Activated T-helper 2 cell treated with anti-CD3 and anti-CD28 coated beads, Interferon-gamma antibody, Interleukin-2, Interleukin-4, amounts not matched to agents 10 μg/mL and 5 μg/mL and 100 μg/mL, durations not matched to agents 14 hours and 24 hours and 36 hours (primary cell): Measurements from ENCODE around the gene NPLOC4. TPM values are rescaled to one million over a fixed set of nuclear protein-coding genes. Genes with fewer than 3 reads are reported as not detected.

ENCODE experiments used
- DNase-seq: peaks from one replicate; pipeline ENCODE4 v3.0.0; 2021; ENCODE audit warnings: low spot score
- H3K27ac Mint-ChIP-seq: one replicate; pipeline ENCODE4 v1.8.0; 2021; ENCODE audit warnings: mixed read lengths
- H3K27me3 Mint-ChIP-seq: one replicate; pipeline ENCODE4 v1.8.0; 2021; ENCODE audit warnings: low read depth, mixed read lengths
- H3K36me3 Mint-ChIP-seq: one replicate; pipeline ENCODE4 v1.8.0; 2021; ENCODE audit warnings: low read depth, mixed read lengths
- H3K4me1 Mint-ChIP-seq: one replicate; pipeline ENCODE4 v1.8.0; 2021; ENCODE audit warnings: low read depth, mixed read lengths
- H3K4me3 Mint-ChIP-seq: one replicate; pipeline ENCODE4 v1.8.0; 2021; ENCODE audit warnings: low read depth, mild to moderate bottlenecking, moderate library complexity, mixed read lengths
- H3K9me3 Mint-ChIP-seq: one replicate; pipeline ENCODE4 v1.8.0; 2021; ENCODE audit warnings: mixed read lengths
- intact Hi-C: fragments of 100-400 bp; cut with micrococcal nuclease; formaldehyde crosslinking; loops from one replicate; pipeline ENCODE4 v1.15.1; 2023
- total RNA-seq: library from RNA; stranded (reverse); gene quantifications from 2 replicates; pipeline ENCODE4 v1.2.3, GENCODE V29; 2022

The NPLOC4 gene
- total RNA-seq, 1 donor from 2014 or later, result 138 TPM

DNA sequence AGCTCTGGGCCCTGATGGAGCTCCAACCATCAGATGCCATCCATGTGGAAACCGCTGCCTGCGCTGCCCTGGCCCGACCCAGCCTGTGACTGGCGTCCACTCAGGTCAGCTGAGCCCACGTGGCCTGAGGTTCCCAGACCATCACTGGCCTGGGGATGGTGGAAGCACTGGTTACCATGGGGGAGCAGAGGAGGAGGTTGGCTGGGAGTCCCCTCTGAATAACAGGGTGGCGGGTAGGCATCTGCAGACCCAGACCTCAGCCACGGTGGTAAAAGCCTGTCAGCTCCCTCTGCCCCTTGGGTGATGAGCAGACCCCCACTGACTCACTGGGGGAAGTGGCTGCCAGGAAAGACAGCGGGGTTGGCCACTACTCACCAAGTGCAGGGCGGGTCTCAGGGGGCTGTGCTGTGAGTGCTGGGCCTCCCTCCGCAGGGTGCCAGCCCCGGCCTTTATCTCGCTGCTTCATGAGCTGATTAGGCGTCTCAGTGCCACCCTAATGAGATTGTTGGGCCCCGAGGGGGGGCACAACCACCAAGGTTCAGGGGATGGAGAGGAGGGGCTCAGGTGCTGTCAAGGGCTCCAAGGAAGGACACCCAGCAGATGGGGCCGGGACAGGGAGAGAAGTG, 19.3 kb upstream of the NPLOC4 start, which contains the start of gene PDE6G:
PDE6G (minus strand) TSS at position 425 of the 626 bp plus-strand sequence. CDS start 3,237 bp downstream, outside the sequence.
- intact Hi-C loops, result no loop called here
- Mint-ChIP-seq H3K27me3 (no peaks in the 10 kb centered on the region), H3K4me3 (no peak within 1 kb of the TSS), H3K36me3 (no peaks in the 10 kb centered on the region), H3K9me3 (no peaks in the 10 kb centered on the region), H3K27ac (no peak within 1 kb of the TSS), H3K4me1 (peaks cover 13% of the 10 kb centered on the region)
- DNase-seq, result no peak

DNA sequence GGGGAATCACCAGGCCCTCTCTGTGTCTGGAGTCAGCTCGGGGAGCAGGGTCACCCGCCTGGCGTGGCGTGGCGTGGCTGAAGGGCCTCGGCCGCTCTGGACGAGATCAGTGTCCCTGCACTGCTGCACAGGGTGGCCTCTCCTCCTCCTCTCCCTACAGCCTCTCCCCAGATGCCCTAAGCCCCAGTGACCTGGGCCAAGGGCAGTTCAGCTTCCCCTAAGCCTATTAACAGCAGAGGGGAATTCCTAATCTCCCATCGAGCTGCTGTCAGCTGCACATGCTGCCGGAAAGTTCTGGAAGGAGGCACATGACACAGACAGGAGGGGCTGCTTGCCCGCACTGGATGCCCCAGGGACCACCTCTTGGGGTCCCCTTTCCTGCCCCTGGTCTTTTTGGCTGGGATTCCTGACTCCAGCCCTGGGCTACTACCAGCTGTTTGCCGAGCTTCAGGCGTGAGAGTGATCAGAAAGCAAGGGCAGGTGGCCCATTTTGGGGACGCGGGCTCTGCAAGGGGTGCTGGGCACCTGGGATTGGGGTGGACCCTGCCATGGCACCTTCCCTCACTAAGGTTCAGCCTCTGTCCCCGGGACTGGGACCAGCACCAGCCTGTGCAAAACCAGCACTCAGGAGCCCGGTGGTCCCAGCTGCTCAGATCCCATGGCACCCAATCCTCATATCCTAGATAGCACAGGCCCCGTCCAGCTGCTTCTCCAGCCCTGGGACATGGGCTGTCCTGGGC, 18.6 kb upstream of the NPLOC4 start:
- Mint-ChIP-seq H3K27me3 (no peaks in the 10 kb centered on the region), H3K36me3 (no peaks in the 10 kb centered on the region), H3K9me3 (no peaks in the 10 kb centered on the region), H3K4me3 (no peak overlapping the region), H3K4me1 (peaks cover 13% of the 10 kb centered on the region), H3K27ac (no peak overlapping the region)
- intact Hi-C loops, result no loop called here
- DNase-seq, result no peak

DNA sequence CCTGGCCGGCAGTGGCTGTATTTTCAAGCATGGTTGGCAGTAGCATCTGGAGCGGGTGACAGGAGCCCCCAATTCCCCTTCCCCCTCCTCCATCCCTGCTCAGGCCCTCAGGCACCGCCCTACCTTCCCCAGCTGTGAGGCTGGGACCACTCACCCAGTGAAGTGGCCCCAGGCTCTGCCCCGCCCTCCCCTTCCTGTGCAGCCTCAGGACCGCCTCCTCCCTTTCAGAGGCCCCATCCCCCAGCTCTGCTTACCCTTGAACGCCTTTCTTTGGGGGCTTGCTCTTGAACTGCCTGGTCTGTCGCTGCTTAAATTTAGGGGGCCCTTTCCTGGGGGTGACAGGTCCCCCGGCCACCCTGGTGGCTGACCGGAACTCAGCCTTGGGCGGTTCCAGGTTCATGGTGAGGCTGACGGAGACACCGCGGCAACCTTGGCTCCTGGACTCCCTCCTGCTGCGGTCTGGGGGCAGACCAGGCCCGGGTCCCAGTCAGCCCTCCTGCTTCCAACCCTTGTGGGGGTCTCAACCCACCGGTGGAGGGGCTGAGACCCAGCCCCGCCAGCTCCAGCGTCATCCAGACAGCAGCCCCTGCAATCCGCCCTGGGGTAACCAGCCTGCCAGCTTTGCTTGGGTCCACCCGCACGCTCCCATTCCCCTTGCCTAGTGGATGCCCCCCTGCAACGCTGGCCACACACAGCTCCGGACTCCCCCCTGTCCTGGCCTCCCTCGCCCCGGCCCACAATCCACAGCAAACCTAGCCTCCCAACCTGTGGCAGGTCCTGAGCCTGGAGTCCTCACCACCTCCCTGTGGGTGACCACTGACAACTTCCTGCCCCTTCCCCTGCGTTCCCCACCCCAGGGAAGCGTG, 16.2 kb upstream of the NPLOC4 start:
- DNase-seq, result no peak
- H3K4me3 Mint-ChIP-seq, result peak overlapping the region; percentile 81
- H3K9me3 Mint-ChIP-seq, result no peaks in the 10 kb centered on the region
- intact Hi-C loops, result no loop called here
- no peaks in the 10 kb centered on the region for H3K36me3 Mint-ChIP-seq
- H3K4me1 Mint-ChIP-seq, result peaks cover 13% of the 10 kb centered on the region
- H3K27ac Mint-ChIP-seq, result peak overlapping the region; percentile 76
- H3K27me3 Mint-ChIP-seq, result peaks cover 2% of the 10 kb centered on the region

DNA sequence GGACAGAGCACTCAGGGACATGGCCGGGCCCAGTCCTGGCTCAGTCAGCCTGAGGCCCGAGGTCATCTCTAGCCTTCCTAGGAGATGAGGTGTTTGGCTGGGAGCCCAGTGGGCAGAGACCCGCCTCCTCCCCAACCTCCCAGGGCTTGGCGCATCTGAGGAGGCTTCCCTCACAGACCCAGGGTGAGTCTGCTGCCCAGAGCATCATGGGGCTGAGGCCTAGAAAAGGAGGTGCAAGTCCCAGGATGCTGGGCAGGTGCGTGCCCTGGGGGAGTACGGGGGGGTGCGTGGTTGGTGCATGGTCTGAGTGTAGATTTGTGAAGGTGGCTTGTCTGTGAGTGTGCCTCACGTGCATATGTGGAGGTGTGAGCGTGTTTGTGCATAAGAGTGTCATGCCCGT, 14.8 kb upstream of the NPLOC4 start:
- Mint-ChIP-seq H3K4me1 (peaks cover 5% of the 10 kb centered on the region), H3K9me3 (no peaks in the 10 kb centered on the region), H3K36me3 (no peaks in the 10 kb centered on the region), H3K27ac (peak overlapping the region; percentile 1), H3K4me3 (no peak overlapping the region), H3K27me3 (peaks cover 10% of the 10 kb centered on the region)
- intact Hi-C loops, result no loop called here
- no peak for DNase-seq

DNA sequence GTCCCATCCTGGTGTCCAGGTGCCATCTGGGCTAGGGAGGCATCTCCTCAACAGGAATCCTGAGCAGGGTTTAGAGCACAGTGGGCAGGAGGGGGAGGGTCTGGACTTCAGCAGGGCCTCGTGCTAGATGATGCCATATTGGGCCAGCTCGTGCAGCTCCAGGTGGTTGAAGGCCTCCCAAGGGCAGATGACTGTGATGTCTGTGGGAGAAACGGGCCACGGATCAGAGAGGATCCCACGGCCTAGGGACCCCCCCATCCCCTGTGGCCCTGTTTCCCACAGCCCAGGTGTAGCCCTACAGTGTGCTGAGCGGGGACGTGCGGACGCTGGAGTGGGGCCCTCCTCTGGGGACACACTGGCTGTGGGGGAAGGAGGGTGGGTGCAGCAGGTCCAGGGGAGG, 14.0 kb upstream of the NPLOC4 start:
- Mint-ChIP-seq H3K9me3 (no peaks in the 10 kb centered on the region), H3K27me3 (peaks cover 11% of the 10 kb centered on the region), H3K27ac (no peak overlapping the region), H3K4me1 (peaks cover 5% of the 10 kb centered on the region), H3K4me3 (no peak overlapping the region), H3K36me3 (no peaks in the 10 kb centered on the region)
- intact Hi-C loops, result no loop called here
- no peak for DNase-seq

DNA sequence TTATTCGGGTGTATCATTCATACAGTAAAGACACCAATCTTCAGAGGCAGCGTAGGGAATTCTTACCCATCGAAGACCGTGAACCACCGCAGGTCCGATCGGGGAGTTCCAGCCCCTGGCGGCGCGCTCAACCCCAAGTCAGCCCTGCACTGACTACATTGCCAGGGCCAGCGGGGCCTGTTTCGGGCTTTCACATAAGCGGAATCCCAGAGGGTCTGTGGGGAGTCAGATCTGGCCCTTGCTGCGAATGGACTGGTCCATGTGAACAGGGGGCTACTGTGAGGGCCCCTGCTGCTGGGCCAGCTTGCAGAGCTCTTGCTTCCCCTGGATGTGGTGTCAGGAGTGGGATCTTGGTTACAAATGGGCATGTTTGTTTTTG, 11.8 kb upstream of the NPLOC4 start:
- Mint-ChIP-seq H3K36me3 (no peaks in the 10 kb centered on the region), H3K27ac (no peak overlapping the region), H3K9me3 (no peaks in the 10 kb centered on the region), H3K4me1 (peaks cover 3% of the 10 kb centered on the region), H3K4me3 (no peak overlapping the region), H3K27me3 (peaks cover 11% of the 10 kb centered on the region)
- no peak for DNase-seq
- intact Hi-C loops, result no loop called here

DNA sequence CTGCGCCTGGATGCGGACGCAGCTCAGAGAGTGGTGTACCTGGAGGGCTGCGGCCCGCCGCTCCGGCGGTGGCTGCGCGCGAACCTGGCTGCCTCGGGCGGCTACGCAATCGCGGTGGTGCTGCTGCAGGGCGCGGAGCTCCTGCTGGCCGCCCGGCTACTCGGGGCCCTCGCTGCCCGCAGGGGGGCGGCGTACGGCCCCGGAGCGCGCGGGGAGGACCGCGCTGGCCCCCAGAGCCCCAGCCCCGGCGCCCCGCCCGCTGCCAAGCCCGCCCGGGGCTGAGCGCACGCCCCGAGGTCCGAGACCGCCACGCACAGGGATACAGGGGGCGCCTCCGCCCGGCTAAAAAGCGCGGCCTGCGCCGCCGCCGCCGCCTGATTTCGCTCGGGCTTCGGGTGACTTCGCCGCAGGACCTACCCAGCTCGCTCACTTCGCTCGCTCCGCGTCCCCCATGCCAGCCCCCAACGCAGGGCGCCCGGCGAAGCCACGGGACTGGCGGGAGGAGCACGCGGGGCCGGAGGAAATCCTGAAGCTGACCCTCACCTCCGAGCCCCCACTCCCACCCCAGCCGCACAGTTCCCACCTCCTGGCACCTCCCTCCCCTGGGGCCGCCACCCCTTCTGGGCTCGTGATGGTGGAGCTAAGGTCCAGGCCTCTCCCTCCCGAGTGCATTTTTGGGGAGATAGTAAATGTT, 11.2 kb upstream of the NPLOC4 start:
- no peak overlapping the region for H3K4me3 Mint-ChIP-seq
- H3K36me3 Mint-ChIP-seq, result no peaks in the 10 kb centered on the region
- no peak for DNase-seq
- H3K27ac Mint-ChIP-seq, result no peak overlapping the region
- H3K27me3 Mint-ChIP-seq, result peaks cover 11% of the 10 kb centered on the region
- H3K9me3 Mint-ChIP-seq, result no peaks in the 10 kb centered on the region
- H3K4me1 Mint-ChIP-seq, result no peaks in the 10 kb centered on the region
- intact Hi-C loops, result no loop called here

DNA sequence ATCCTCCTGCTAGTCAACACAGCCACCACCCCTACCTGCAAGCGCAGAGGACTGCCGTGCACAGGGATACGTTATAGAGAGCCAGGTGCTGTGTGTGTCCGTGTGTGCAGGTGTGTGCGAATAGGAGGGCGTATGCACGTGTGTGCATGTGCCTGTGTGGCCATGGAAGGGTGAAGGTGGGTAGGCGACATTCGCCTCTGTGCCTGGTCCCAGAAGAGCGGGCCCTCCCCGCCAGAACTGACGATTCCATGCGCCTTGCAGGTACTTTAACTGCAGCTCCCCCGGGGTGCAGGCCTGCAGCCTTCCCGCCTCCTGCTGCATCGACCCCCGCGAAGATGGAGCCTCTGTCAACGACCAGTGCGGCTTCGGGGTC, 10.7 kb upstream of the NPLOC4 start:
- no peak for DNase-seq
- Mint-ChIP-seq H3K4me3 (no peak overlapping the region), H3K36me3 (no peaks in the 10 kb centered on the region), H3K27me3 (peaks cover 11% of the 10 kb centered on the region), H3K27ac (no peak overlapping the region), H3K4me1 (no peaks in the 10 kb centered on the region), H3K9me3 (no peaks in the 10 kb centered on the region)
- intact Hi-C loops, result no loop called here

DNA sequence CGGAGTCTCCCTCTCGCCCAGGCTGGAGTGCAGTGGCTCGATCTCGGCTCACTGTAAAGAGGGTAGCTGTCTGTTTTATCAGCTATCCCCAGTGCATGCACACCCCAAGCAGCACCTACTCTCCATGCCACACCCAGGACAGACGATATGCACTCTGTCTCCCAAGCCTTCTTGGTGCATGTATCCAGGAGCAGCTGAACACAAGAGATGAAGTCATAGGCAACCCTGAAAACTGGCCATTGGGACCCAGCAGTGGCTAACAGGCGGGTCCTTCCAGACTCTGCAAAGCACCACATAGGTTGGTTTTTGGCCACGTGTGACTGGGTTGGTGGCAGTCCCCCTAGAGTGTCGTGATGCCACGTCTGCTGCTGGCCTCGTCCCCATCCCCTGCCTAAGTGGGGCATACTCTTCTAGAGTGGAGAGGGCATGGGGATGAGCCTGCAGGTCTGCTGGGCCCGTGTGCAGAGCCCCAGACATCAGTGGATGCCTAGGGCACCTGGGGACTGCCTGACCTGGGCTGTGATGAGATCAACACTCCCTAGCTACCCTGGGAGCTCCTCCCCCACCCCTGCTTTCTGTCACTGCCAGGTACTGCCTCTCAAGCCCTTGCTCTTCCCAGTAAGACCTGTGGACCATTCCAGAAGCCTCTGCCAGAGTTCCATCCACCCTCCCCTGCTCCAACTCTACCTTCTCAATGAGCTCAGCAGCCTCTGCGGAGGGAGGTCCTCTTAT, 10.1 kb upstream of the NPLOC4 start:
- DNase-seq, result no peak
- Mint-ChIP-seq H3K9me3 (no peaks in the 10 kb centered on the region), H3K4me3 (no peak overlapping the region), H3K36me3 (no peaks in the 10 kb centered on the region), H3K4me1 (no peaks in the 10 kb centered on the region), H3K27me3 (peaks cover 11% of the 10 kb centered on the region), H3K27ac (no peak overlapping the region)
- intact Hi-C loops, result no loop called here

DNA sequence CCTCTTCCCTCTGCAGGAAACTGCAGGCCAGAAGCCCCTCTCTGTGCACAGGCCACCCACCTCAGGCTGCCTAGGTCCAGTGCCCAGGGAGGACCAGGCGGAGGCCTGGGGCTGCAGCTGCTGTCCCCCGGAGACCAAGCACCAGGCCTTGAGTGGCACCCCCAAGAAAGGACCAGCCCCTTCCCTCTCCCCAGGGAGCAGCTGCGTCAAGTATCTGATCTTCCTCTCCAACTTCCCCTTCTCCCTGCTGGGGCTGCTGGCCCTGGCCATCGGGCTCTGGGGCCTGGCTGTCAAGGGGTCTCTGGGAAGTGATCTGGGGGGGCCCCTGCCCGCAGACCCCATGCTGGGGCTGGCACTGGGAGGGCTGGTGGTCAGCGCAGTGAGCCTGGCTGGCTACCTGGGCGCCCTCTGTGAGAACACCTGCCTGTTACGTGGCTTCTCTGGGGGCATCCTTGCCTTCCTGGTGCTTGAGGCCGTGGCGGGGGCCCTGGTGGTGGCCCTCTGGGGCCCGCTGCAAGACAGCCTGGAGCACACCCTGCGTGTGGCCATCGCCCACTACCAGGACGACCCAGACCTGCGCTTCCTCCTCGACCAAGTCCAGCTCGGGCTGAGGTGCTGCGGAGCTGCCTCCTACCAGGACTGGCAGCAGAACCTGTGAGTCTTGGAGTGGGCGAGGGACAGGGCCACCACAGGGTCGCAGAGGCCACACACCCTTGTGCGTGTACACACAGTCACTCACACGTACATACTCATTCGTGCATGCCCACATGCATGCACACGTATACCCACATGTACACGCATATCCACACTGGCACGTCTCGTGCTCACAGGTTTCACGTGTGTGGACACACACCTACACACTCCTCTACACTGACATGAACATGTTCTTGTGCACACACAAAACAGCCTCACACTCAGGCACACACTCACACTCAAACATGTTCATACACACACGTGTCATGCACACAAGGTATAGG, 8.4 kb upstream of the NPLOC4 start:
- H3K9me3 Mint-ChIP-seq, result no peaks in the 10 kb centered on the region
- H3K27ac Mint-ChIP-seq, result no peak overlapping the region
- no peak for DNase-seq
- no peaks in the 10 kb centered on the region for H3K4me1 Mint-ChIP-seq
- H3K36me3 Mint-ChIP-seq, result no peaks in the 10 kb centered on the region
- H3K27me3 Mint-ChIP-seq, result peaks cover 11% of the 10 kb centered on the region
- H3K4me3 Mint-ChIP-seq, result no peak overlapping the region
- intact Hi-C loops, result no loop called here

DNA sequence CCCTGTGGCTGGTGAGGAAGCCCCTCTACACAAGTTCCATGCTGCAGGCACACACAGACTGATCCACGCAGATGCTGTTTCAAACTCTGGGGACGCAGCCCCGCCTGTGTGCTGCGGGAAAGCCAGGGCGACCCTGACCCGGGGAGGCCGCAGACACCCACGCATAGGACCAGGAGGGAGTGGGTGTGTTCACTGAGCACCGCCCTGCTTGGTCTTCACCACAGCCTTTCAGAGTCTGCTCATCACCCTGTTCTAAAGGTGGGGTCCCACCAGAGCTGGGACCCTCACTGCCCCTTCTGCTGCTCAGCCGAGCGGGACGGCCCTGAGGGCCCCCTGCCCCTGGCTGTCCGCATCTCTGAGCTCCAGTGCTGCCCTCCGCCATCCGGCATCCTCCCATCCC, 7.6 kb upstream of the NPLOC4 start:
- no peaks in the 10 kb centered on the region for H3K4me1 Mint-ChIP-seq
- no peak overlapping the region for H3K27ac Mint-ChIP-seq

More for the DNA sequence above, 7.6 kb upstream of the NPLOC4 start:
- no peak for DNase-seq
- Mint-ChIP-seq H3K27me3 (peaks cover 11% of the 10 kb centered on the region), H3K36me3 (no peaks in the 10 kb centered on the region), H3K4me3 (no peak overlapping the region), H3K9me3 (no peaks in the 10 kb centered on the region)
- intact Hi-C loops, result no loop called here
